Islet precursor cell (in vitro differentiated cells): ENCODE measurements around the gene ZIC4.
A peak's percentile ranks its signal among the peaks of the same experiment; 100 is the strongest.

Source experiments
- DNase-seq: peaks from one replicate; pipeline ENCODE4 v3.0.0-alpha.2; 2018

Gene ZIC4

DNA sequence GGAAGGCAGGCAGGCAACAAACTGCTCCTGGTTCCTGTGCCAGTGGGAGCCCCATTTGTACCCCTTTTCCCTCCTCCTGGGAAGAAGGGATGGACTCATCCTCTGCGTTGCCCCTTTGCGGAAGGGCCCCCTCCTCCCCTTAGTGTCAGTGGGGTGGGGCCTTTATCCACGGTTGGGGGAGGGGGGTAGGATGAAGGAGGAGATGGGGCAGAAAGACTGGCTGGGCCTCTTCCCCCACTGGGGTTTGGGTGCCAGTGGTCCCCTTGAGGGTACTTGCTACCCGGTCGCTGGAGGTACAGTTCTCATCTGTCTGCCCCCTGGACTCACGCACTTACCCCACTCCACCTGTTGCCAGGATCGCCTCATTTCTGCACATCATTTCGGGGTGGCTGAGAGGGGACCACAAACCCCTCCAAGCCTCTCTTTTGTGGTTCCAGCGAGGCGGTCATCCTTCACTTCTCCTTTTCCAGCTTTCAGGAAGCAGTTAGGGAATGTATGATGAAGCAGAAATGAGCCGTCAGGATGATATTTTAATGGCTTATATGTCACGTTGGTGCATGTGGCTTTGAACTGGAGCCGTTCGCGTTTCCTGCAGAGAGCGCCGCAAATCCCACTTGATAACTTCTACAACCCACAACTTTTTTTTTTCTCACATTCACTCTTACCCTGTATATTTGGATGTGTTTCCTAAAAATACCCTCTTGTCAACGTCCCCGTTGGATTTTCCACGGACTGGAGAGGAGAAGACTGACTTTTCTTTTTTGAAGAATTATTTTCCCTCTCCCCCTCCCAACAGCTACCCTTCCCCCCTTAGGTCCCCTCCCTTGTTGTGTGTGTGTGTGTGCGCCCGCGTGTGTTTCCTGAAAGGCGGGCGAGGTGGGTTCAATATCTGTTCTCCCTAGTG is at the start of gene ZIC4:
ZIC4 (minus strand) TSS at position 516 of the 904 bp plus-strand sequence. CDS start 3,746 bp downstream, outside the sequence.
- peak; percentile 37 for DNase-seq

DNA sequence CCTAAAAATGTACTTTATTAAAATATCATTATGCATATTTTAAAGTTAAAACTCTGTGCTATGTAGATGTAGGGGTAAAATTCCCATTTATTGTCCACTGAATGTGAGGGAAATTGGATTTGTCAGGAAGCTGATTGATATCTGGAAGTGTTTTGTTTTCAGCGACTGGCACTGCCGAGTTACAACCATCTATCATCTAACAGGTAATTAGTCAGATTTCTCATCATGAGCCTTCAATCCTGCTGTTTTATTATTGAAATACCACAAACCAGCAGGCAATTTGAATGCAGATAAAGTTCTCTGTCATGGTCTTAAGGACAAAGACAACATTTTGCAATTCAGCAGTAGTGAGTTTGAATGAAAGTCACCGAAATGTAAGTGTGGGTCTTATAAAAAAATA is 43.3 kb upstream of the ZIC4 start:
- DNase-seq: no peak

DNA sequence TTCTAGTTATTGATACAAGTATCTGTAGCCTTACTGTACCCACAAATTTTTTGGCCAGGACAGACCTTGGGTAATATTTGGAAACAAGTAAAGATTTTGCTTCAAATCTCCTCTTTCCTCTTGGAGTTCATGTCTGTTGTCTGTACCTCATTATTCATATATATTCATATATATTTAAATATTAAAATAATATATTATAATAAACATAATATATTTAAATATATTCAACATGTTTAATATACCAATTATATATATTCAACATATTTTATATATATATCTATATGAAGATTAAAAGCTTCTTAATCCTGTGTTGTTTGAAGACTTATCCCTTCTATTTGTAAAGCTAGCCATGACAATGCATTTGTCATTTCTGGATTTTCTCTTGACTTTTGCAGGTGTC is 40.9 kb upstream of the ZIC4 start:
- no peak for DNase-seq

DNA sequence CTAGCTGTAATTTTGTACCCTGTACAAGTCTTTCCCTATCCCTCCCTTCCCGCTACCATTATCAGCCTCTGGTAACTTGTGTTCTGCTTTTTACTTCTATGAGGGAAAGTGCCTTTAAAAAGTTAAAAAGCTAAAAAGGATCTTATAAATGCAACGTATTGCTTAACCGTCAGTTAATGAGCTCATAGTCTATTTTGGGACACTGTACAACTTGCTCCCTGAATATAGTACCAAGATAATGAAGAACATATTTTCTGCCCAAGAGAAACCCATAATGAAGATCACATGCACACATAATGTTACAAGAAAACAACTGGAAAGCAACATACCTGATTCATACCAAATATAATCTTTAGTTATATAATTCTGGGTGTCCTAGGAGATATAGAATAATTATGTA is 25.4 kb upstream of the ZIC4 start:
- no peak for DNase-seq

DNA sequence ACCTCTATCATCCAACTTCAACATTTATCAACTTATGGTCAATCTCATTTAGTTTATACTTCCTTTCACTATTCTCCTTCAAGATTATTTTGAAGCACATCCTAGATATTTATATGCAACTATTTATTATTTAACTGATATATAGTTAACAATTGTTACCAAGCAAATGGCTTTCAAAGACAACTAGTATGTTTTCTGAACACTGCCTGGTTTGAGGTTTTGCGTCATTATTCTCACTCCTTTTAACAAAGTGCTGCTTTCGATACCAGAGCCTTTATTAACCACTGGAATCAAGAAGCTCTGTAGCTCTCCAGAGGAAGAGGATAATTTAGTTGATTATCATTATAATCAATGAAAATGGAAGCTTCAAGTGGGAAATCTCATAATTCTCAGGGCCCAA is 22.4 kb upstream of the ZIC4 start:
- no peak for DNase-seq

DNA sequence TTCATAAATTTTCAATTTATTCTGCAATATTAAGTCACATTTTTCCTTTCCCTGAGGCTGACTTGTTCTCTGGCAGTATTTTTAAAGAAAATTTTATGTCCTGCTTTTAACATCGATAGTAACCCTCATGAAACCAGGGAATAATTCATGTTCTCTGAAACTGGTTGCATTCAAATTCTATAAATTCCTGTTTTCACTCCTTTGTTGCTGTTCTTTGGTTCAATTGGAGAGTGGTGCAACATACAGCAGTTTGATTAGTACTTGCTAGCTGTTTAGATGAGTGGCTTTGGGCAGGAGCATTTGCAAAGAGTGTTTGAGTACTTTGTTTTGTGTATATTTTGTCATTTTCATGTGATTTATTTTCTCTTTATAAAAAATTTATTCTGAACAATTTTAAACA is 22.0 kb upstream of the ZIC4 start:
- DNase-seq: no peak

DNA sequence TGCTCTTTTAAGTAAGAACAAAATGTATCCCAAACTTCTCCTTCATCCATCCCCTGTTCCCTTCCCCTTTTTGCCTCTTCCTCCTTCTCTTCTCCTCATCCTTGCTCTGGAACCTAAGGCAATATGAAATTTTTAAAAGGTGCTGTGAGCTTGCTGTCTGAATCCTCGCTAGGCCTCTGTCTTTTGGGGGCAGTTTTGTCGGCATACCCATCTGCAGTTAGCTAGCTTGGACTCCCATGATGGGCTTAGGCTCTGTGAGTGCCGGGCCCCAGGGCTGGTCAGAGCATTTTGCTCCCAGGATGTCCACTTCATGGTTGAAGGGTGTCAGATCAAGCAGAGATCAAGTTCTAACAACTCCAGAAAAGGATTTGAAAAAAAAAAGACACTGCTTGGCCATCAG is 21.4 kb upstream of the ZIC4 start:
- DNase-seq: no peak

DNA sequence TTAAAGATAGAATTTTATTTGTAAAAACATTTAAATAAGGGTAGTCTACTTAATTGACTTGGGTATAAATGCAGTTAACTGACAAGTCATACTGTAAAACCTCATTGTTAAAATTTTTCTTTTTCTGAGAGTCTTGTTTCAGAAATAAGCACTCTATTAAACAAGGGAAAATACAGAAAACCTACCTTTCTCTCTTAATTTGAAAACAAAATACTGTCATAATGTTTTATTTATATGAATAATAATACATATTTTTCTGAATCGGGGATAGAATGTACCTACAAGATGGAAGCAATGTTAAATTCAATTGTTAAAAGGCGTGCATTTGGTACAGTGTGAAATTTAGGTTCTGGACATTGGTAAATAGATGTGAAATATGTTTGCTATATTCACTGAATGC is 20.6 kb upstream of the ZIC4 start:
- DNase-seq: no peak

DNA sequence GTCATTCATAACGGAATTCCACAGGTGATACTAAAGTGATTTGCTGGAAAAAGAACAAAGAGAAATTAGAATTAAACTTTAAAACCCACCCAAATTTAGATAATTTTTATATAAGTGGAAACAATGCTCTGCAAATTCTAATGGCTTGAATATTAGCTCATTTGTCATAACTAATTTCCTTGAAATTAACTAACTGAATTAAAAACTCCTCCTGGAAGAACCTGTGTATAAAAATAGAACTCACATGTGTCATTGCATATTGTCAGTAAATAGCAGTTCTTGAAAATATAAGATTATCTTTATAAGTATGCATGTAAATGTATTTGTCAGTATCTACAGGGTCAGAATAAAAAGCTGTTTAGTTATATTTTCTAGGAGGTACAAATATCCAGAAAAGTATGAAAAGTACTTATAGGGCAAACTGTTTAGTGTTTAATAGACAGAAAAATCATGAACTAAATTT is 19.1 kb upstream of the ZIC4 start:
- DNase-seq: no peak

DNA sequence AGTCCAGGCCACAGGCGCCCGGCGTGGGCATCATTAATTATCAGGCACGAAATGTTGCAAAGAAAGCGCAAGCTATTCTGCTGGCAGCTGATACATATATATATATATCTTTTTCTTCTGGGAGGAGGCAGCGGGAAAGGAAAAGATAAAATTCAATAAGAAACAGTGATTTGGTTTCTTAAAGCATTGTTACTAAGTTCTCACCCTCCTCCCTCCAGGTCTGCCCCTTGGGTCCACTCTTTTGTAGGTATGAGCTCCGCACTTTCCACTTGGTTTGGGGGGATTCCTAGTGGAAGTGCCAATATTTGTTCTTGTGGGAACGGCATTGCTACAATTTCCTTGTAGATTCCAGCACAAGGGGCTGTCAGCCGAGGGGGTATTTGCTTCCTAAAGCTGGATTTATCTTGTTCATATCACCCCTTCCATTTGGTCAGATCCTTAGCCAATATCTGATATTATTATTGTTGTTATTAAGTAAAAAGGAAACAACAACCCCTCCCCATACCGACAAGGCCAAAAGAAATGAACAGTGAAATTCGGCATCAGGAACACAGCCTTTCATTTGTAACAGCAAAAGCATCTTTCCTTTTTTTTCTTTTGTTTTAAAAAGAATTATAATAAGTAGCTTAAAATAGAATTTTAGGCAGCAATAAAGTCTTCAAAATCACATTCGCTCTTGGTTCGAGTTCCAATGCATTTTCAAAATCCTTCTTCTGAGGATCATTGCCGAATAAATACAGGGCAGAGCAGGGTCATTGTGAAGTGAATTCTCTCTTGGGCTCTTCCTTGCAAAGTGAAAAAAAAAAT is 18.4 kb upstream of the ZIC4 start:
- DNase-seq: no peak

DNA sequence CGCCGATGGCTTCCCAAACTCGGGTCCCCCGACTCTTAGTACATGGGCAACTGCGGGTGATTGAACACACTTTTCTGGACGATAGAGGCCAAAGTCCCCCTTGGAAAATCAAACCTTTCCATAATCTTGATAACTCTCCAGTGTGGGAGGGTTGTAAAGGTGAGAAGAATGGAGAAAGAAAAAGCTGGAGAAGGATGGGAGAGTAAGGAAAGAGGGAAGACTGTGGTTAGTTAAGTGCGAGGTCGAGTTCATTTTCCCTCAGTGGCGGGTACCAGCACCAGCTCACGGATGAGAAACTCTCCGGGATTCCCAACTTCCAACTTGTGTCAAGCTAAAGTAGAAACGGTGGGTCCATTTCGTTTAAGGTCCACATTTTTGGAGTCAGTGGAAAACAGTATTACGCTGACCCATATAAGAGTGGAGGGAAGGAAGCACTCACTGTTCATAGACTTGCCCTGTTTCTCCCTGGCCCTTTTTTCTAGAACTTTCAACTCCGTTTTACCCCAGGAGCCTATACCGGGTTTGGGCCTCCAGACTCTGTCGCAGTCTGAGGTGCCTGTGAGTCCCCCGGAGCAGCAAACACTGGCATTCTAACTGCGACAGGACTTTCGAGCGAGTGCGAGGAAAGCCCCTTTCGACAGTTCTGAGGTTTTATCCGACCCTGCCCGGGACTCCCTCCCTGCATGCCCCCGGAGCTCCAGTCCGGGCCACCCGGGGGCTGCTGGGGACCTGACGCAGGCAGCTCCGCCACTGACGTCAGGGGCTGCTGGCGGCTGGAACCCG is 17.6 kb upstream of the ZIC4 start:
- peak; percentile 60 for DNase-seq

DNA sequence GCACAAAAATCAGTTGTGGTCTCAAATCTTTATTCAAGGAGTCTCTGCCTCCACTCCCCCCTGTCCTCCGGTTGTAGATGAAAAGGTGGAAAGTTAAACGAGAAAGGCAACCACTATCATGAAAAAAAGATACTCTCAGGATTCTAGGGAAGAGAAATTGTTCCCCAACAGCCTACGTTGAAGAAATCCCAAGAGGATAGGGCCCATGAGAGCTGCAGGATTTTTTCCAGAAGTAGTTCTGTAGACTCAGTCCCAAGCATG is 17.1 kb upstream of the ZIC4 start:
- DNase-seq: no peak

DNA sequence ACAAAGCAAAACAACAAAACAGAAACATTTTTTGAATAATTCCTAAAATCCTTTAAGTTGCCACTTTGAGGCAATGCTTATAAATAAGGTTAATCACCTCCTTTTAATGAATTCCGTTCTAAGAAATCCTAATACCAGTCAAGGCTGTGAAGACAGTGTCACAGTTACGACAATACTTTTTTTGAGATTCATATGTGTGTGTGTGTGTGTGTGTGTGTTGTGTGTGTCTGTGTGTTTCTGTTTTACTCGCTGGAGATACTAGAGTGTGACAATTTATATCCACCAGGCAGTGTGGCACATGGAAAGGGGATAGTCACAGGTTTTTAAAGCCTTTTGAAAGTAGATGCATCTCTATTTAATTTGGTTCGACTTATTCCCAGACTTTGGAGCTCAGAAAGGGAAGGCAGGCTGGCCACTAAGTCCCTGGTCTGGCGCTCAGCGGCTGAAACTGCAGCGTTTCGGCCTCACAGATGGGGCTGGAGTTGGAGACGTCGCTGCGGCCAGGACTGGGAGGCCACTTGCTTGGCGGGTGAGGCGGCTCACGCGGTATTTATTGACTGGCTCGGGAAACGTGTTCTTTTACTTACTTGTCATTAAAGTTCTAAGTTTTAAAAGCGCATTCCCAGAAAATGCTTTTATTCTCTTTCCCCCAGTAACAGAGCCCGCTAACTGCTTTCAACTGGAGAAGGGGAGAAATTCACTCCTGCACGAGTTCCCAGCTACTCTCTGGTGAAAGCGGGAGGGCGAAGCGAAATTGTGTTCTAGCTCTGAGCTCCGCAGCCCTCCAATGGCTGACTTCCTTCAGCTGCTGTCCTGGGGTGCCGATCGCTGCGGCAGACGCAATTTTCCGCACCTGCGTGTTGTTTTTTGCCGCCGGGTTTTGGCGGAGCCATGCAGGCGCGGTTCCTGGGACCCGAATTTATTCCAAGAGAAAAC is 16.5 kb upstream of the ZIC4 start:
- peak; percentile 76 for DNase-seq

DNA sequence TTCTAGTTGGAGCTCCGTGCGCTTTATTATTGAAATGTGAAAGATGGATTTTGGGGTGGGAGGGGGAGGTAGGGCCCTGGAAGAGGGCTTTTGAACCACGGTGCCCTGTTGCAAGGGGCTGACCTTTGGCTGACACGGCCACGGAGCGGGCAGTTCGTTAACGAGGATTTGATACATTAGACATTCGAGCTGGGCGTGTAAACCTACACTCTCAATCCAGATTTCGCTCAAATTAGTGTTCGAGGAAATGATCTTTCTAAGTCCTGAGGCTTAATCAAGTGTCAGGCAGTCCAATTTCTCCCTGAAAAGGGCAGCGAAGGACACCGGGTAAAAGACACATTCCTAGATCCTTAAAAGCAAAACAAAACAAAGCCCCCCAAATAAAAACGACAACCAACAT is 15.9 kb upstream of the ZIC4 start:
- DNase-seq: no peak

DNA sequence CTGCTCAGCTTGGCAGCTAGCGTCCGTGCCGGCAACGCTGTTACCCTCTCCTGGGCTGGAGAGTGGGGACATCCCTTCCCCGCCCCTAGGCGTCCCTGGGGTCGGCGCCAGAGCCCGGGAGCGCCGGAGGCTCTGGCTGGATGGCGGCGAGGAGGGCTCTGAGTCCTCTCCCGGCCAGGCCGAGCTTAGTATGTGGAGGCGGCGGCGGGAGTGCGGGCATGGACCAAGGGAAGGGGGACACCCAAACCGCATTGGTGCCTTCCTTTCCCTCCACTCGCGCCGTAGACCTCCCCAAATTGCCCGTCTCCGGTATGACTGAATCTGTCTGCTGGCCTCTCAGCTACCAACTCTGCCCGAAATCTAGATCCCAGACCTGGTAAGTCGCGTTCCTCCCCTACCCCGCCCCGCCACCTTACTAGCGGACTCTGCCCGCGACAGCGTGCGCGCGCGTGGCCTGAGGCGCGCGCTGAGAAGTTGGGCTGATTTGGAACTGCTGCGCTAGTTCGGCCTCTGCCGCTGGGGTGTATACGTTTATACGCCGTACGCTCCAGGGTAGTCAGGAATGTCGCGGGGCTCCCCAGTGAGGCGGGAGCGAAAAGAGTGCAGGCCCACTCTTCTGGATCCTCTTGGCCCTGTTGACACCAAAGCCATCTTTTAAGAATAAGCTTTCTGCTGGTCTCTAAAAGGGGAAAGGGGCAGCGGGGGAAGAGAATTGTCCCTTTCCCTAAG is 15.0 kb upstream of the ZIC4 start:
- DNase-seq: peak; percentile 72

DNA sequence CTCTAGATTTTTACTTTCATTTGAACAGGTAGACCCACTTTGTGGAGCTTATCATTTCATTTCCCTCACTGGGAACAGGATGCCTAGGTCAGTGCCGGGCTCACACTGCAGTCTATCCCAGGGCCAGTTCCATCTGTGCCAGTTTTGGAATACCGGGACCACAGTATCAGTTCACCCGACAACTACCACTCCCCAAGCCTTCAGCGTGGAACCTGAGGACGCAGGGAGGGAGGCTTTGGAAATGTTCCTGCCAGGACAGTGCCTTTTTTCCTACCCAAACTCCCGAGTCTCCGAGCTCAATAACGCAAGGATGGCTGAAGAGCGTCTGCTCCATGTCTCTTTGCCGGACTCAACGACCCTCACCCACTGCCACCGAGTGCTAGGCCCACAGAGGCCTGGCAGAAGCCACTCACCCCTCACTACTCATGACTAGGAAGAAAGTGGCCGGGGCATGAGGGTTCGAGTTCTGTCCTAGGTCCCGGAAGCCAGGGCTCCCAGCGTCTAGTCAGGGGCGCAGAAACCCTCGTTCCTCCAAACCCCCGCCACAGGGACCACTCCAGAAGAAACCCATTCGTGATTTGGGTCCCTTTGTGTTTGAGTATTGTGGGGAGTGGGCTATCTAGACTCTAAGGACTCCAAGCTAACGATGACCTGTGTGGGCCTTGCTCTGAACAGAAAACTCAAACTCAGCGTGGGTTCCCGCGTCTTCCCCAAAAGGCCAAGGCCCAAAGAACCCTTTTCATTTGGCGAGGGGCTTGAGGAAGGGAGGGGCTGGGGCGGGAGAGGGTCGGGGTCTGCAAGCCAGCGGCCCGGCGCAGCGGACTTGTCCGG is 14.2 kb upstream of the ZIC4 start:
- no peak for DNase-seq

DNA sequence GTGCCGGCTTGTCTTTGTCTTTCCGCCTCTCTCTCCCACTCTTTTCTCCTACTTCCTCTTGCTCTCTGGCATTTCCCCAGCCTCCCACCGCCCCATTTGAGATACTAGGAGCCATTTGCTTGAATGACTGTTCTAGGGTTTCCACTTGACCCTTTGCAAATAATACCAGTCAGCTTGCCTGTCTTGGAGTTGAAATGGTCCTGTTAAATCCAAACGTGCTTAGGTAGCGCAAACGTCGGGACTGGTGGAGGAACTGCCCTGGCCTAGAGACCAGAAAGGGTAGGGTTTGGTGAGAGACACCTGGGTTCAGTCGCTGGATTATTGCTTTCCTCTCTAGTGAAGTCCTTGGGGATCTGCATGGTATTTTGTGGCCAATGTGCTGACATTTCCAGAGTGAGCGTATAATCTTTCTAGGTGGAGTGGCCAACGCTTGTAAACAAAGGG is 13.5 kb upstream of the ZIC4 start:
- DNase-seq: no peak

DNA sequence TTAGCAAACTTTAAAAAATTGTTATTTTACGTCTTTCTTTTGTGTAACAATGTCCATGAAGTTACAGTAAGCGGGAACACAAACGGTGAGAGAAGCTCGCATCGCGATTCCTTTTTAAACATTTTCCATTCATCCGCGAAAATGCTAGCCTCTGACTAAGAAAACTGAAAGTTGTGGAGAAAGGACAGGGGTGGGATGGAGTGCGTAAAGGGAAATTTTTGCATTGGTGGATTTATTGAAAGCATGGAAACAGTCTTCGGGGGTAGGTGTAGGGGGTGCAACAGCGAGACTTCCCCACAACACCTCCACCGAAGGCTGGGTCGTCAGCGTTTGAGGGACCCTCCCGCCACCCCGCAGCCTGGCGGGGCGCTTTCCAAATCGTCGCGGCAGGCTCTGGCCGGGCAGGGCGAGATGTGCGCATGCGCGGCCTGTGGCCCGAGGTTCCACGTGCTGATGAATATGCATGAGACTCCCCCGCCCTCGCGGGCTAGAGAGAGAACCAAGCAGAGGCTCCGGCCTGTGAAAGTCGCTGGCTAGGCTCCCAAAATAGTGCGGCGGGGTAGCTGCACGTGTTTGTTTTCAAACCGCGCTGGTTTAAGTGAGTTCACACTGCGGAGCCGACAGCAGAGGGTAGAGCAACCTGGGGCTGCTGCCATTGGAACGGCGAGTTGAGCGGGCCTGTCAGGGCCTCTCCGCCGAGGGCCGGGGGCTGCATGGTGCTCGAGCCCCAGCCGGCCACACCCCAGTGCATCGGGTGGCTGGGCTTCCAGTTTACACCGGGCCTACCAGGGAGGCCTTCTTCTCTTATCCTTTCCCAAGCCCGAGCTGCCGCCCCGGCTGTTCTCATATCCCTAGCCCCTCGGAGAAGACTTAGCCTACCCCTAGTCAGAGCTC is 12.7 kb upstream of the ZIC4 start:
- DNase-seq: peak; percentile 87

DNA sequence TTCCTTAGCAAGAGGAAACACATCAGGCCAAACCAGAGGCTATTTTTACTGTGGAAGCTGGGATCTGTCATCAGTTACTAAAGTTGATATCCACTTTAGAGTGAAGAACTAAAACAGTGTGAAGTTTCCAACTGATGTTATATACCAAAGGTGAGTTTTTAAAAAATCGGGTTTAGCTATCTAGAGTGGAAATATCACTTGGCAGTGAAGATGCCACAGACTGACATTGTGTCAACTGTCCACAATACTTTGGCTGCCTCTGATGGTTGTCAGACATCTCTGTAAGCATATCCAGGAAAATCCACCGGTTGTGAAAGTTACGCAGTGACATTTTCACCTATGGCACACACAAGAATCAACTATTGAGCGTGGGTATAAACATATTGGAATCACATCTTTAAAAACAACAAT is 12.0 kb upstream of the ZIC4 start:
- DNase-seq: no peak
